Activated naive CD4-positive, alpha-beta T cell (primary cell): ENCODE results near the gene KIF21B.
A peak's percentile ranks its signal among the peaks of the same experiment; 100 is the strongest.

ENCODE experiments used
- DNase-seq, 4 experiments: peaks; one replicate each; lab custom pipeline; 2025; lab: John Stamatoyannopoulos, UW

Gene KIF21B

GRCh38 chr1:201048521-201048920, 25.0 kb upstream of the KIF21B start:
- DNase-seq, result no peak

GRCh38 chr1:201044119-201044518, 20.6 kb upstream of the KIF21B start:
- no peak for DNase-seq

GRCh38 chr1:201042779-201043461, 19.4 kb upstream of the KIF21B start:
- peak in 3 of 4 experiments; percentile 24 to 59 (median 30) for DNase-seq

DNA sequence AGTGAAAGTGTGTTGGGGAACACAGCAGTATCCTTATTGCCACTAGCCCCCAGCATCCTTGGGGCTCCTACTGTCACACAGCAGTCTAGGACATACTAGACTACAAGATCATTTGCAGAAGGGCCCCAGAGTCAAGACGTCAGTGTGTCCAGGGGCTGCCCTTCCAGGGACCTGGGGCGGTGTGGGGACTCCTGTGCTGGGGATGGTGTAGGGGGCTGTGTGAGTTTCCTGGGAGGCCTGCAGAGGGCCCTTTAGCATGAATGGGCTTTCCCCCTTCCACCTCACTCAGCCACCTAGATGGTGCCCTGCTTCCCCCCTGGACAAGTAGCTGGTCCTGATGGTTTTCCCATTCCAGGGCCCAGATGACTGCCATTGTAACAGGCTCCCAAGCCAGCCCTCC, 17.5 kb upstream of the KIF21B start:
- DNase-seq, result no peak

- no peak for DNase-seq
Measured at GRCh38 chr1:201039876-201040275, 16.4 kb upstream of the KIF21B start.

DNA sequence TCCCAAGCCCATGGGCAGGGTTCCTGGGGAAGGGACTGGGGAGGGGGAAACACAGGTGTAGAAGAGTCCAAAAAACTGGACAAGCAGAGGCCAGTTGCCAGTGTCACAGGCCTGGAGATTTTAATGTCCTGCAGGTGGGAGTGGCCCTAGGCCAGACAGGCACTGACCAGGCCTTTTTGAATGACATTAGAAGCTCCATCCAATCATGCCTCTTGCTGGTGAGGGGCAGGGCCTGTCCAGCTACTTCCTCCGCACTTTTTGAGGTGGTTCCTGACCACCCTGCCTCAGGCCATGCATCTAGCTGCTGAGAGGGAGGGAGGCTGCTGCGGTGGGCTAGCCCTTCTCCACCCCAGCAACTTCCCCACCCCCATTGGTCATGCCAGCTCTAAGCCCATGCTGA, 15.9 kb upstream of the KIF21B start:
- no peak for DNase-seq

DNA sequence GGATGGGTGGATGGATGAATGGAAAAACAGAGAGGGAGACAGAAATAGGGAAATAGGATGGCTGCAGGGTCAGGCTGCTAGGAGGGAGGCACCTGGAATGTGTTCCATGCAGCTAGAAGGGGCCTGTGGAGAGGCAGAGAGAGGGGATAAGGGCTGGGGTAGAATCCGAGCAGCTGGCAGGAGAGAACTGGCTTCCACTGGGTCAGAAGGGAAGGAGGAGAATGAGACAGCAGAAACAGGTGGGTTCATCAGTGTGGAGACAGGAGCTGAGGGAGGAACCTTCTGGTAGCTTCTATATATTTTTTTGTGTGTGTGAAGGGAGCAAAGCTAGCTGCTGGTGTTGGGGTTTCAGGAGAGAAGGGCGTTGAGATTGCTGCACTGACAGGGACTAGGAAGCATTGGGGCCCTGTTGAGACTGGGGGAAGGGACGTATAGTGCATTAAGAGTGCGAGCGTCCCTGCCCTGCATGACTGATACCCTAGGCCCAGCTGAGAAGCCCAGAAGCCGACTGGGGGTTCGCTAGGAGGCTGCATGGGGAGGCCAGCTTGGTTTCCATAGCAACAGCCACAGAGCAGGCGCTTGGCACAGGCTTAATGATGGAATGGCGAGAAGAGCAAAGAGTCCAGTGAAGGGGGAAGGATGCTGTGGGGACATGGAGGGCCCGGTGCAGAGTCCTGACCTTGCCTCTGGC, 14.8 kb upstream of the KIF21B start:
- no peak for DNase-seq

DNA sequence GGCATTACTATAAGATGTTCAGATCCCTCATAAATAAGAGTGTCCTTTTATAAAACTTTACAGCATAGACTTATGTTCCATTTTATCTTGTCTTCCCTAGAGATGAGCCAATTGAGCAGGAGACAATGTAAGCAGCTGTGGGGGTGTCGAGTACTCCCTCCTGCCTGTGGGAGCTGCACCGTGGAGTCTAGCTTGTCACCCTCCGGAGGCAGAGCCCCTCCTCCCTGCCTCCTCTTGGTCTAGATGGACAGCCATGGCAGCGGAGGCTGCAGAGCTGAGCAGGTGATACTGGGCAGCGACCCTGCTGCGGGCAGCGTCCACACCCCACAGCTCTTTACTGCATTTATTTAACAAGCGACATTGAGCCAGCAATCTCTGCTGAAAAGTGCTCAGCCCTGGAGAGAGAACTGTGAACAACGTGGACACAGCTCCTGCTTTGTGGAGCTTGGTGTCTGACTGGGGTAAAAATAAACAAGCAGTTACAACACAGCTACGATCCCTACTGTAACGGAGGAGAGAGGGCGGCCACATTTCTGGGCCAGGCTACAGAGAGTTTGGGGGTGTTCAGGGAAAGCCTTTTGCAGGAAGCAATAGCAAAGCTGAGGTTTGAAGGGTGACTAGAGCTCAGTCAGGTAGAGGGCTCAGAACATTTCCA, 12.8 kb upstream of the KIF21B start:
- no peak for DNase-seq

DNA sequence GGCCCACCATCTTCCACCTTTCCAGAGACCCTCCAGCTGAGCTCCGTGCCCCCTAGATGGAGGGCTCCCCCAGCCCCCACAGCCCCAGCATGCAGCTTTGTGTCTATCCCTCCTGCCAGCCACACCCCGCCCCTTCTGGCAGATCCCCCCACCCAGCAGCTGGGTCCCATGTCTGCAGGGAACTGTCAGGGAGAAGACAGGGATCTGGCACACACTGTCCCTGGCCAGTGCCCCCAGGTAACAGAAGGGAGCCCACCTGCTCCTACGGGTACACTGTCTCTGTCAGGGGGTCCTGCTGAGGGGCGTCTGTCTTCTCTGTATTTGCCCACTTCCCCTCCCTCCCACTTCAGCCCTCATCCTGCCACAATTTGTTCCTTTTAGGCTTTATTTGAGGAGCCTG, 11.2 kb upstream of the KIF21B start:
- no peak for DNase-seq

DNA sequence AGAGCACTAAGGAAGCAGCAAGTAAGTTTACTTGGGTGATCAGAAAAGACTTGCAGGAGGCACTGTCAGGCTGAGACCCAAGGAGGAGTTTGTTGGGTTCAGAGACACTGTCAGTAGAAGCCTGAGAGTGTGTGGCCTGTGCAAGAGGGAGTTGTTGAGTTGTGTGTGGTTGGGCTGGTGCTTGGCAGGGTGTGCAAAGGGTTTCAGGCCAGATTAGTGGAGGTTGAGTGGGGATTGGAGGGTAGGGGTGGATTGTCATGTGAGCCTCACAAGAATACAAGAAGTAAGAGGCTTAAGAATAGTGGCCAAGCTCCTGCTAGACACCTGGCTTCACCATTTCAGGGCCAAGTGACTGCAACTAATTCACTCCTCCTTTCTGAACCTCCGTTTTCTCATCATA, 8.9 kb upstream of the KIF21B start:
- no peak for DNase-seq

DNA sequence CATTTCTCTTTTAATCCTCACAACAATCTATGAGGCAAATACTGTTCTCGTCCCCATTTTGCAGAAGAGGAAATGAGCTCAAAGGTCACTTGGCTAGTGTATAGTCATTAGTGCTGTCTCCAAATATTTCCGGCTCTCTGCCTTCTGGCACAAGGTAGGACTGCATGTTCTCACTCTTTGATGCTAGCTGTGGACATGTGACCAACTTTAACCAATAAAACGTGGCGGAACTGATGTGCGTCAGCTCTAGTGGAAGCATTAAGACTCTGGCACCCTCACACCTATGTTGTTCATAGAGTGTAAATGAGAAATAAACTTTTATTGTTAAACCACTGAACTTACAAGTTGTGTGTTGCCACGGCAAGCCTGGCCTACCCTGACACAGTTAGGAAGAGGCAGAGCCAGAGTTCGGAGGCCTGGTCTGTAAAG, 5.0 kb upstream of the KIF21B start:
- no peak for DNase-seq

DNA sequence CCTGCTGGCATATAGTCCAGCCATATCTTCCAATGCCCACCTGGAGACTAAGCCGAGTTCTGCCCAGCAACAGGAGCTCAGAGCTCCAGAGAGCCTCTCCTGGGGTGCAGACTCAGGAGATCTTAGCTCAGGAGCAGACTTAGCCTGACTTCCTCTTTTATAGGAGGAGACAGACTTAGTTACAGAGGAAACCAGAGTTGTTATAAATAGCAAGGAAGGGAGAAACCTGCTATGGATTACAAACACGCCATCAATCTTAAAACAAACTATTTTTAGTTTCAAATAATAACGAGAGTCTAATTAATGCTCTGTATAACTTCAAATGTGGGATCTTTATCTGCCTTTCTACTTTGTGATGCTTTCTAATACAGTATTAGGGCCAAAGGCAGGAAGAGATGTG, 3.3 kb upstream of the KIF21B start:
- no peak for DNase-seq

DNA sequence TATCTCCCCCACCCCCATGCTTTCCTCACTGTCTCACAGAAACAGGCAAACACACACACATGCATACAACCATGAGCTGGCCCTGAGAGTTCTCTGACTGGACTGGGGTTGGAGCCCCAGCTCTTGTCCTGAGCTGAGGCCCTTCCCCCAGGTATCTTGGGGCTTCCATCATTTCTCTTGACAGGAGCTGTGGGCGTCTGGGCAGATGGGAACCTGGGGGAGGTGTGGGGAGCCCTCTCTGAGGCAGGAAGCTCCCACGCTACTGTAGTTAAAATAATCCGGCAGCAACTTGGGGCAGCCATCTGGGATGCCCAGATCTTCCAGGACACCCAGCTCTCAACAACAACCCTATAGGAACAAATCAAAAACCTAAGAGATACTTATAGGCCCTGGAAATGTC, 2.7 kb upstream of the KIF21B start:
- no peak for DNase-seq

DNA sequence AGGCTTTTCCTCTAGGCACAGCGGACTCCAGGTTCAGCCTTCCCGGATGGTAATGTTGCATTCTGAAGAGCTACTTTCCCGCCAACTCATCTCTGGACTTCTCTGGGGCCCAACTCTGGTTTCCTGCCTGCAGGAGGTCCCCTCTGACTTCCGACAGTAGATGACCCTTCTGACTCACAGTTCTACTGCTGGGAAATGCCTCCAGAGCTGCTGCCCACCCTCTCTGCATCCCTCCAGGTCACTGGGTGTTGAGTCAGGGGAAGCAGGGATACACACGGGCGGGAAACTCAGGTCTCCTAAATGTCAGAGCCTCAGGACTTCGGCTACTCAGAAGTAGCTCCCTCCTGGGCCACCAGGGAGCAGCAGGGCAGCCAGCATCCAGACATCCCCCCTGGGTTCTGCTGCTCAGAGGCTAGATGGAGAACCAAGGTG, 2.1 kb upstream of the KIF21B start:
- DNase-seq, result no peak

GRCh38 chr1:201024625-201024998, 1.1 kb upstream of the KIF21B start:
- DNase-seq, result no peak

- DNase-seq, result no peak
Measured at GRCh38 chr1:201023920-201024624, 558 bp upstream of the KIF21B start.

DNA sequence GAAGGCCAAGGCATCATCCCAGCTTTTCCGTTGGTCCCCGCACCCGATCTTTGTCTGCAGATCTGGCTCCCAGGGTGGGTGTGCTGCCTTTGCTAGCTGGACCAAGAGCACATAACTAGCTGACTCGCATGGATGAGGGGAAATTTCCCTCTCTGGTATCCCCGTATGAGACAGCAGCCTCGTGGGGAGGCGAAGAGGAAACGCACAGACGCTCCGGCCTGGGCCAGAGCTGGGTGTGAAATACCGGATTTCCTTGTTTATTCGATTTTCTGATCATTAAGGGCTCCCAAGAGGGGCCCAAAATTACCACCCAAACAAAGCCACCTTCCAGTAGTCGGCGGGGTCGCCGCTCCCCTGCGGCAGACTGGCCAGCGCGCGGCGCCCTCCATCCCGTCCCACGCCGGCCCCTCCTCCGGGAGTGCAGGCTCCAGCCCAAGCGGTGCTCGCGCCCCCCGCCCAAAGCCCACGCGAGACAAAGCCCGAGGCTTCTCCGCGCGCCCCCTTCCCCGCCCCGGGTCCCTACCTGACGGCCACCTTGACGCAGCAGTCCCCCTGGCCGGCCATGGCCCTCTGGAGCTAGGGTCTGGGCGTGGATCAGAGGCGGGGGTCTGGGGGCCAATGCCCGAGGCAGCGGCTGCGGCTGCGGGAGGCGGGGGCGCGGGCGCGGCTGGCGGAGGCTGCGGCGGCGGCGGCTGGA, 546 bp downstream of the KIF21B start:
- DNase-seq, result peak in 1 of 4 experiments; percentile 37

- no peak for DNase-seq
Measured at GRCh38 chr1:201022493-201022819, 1.1 kb downstream of the KIF21B start.

DNA sequence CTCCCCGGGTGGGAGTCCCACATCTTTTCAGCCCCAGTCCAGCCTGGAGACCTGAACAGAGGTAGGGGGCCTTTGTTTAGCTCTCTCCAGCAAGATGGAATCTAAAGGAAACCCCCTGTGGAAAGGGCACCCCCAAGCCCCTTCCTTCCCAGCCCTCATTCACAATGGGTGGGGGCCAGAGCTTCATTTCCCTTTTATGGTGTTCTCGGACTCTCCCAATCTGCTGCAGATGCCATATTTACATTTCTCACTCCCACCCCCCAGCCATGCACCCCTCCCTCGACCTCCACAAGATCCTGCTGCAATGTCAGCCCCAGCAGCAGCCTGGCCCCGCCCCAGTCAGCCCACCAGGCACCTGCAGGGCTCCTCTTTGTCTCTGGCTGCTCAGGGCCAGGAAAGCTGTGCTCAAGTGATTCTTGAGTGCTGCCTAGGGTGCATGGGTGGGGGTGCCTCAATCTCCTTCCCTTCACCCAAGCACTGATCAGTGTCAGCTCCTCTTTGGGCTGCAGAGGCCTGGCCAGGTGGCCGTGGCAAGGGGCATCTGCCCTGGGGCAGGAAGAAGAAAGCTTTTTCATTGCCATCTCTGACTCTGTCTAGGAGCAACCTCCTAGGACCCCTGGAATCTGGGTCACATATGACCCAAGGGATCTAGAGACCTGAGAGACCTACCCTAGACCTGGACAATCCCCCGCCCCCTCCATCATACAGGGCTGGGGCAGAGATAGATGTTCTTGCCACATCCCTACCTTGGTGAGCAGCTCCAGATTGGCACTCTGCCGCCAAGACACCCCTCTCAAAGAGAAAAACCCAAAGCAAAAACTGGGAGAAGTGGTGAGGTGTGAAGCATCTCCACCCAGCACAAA, 1.7 kb downstream of the KIF21B start:
- DNase-seq, result no peak

DNA sequence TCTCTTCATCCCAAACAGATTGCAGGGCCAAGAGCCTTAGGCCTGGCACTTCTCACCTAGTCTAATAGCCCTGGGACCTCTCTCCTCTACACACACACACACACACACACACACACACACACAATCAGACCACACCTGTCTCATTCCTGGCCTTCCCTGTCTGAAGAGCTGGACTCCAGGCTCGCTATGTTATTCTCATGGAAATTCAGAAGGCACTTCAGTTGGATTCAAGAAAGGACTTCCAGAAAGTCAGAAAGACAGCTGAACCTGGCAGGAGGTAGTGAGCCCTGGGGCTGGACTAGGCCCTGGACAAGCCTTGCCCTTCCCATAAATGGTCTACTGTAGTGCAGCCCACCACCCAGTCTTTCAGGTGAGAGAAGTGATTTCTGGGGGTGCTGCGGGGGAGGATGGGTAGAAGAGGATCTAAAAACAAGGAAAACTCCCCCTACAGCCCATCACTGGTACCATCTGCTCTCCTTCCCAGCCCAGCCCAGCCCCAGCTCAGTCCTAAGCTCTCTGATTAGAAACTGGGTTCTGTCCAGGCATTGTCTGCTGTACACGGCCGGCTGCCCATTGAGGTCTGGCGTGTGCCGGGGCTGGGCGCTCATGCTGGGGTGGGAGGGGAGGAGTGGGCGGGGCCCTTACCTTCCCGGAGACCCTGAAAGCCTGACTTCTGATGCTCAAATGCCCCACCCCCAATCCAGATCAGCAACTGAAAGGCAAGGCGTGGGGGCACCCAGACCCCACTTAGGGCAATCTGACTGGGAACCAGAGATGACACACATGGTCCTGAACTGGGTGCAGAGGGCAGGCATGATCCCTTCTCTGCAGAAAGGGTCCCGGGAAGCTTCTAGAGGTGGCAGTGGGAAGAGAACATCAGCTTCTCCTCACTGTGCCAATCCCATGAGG, 2.5 kb downstream of the KIF21B start:
- DNase-seq, result no peak
